ENCODE measurements around the gene TTC21B.

Gene TTC21B

DNA sequence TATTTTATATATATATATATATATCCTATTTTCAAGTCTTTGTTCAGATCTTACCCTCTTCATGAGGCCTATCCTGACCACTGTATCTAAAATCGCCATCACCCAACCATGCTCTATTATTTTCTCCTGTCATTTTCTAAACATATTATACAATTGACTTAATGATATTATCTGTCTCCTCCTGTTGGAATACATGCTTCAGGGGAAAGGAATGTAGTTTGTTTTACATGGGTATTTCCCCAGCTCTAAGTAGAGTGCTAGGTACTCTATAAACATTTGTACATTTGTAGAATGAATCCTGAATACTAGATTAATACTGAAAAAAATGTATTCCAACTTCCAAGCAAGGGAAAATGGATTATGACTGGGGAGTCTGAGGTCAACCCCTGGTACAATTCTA lies 26.2 kb downstream of the TTC21B start:
- in situ Hi-C loops (cut with MboI; ENCODE audit: low sequenced_read_pairs), result no loop called here

- in situ Hi-C loops (cut with MboI; ENCODE audit: low sequenced_read_pairs), result no loop called here
Observed at GRCh38 chr2:165924946-165925345, 28.6 kb downstream of the TTC21B start.

DNA sequence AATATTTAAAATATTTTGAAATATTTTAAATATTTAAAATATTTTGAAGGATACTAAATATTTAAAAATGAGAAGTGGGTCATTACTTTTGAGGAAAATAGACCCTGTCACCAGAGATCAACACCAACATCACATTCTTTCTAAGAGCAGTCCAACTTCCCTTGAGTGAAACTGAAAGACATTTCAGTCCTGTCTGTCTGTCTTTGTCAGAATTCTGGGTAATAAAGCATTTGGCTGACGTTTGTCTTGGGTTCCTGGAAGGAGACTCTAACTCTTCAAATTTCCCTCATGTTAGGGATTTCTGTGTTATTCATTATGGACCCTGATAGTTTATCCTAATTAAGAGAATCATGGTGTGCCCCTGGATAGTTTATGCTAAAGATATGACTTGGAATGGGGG lies 32.8 kb downstream of the TTC21B start:
- in situ Hi-C loops (cut with MboI; ENCODE audit: low sequenced_read_pairs), result no loop called here

DNA sequence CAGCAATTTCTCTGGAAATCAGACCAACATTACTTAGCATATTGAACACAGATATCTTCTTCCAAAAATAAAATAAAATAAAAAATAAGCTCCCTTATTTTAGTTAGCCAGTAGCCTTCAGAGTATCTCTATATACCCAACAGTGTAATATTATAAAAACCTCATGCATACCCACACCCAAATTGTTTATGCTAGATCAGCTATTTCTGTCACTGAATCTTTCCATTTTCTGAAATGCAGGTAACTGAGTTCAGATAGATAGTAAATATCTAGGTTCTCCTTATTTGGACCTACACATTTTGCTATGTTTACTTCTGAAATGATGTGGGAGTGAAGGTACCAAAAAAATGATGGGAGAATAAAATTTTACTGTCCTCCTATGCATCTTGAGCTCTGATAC lies 39.9 kb downstream of the TTC21B start:
- in situ Hi-C loops (cut with MboI; ENCODE audit: low sequenced_read_pairs), result no loop called here

DNA sequence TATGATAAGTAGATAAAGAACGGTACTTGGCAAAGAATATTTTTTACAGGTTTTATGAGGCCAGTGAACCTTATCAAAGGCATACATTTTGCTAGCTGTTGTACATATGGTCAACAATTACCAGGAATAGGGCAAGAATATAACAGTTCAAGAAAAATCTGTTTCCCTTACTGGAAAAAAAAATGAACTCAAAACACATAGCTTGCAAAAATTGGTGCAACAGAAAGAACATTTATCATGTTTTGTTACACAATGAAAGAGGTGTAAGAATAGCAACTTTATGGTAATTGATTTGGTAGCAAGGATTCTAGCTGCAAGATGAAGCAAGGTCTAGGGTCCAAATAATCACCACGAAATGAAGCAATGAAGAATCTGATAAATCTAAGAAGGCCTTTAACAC lies 41.6 kb downstream of the TTC21B start:
- in situ Hi-C loops (cut with MboI; ENCODE audit: low sequenced_read_pairs), result no loop called here

DNA sequence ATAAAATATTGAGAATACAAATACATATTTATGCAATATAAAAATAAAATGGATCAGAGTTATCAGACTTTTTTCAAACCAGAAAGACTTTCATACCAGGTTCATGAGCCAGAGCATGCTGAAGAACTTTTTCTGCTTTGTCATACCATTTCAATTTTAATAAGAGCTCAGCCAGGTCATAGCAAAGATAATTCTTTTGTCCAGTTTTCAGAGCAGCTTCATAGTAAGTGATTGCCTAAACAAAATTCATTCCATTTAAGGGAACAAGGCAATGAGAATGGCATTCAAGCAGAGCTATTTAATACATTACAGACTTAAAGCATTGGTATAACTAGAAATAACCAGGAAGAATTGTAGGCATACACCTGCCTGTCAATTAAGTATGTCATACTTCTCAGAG lies 42.3 kb downstream of the TTC21B start:
- in situ Hi-C loops (cut with MboI; ENCODE audit: low sequenced_read_pairs), result no loop called here

- in situ Hi-C loops (cut with MboI; ENCODE audit: low sequenced_read_pairs), result no loop called here
Observed at GRCh38 chr2:165909466-165909865, 44.1 kb downstream of the TTC21B start.

GRCh38 chr2:165905854-165906253 lies 47.7 kb downstream of the TTC21B start:
- in situ Hi-C loops (cut with MboI; ENCODE audit: low sequenced_read_pairs), result no loop called here

DNA sequence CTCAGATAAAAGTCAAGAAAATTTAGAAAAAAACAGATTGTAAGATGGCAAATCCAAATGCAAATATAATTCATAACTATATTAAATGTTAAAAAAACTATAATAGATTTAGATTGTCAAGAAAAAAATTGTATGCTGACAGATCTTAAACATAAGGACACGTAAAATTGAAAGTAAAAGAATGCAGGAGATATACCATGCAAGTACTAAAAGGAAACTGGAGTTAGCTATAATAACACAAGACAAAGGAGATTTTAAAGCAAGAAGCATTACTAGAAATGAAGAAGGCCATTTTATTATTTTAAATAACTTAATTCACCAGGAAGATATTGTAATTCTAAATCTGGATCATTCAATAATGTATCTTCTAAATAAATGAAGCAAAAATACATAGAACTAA lies 48.3 kb downstream of the TTC21B start:
- in situ Hi-C loops (cut with MboI; ENCODE audit: low sequenced_read_pairs), result no loop called here

- in situ Hi-C loops (cut with MboI; ENCODE audit: low sequenced_read_pairs), result no loop called here
Observed at GRCh38 chr2:165904432-165904831, 49.1 kb downstream of the TTC21B start.

DNA sequence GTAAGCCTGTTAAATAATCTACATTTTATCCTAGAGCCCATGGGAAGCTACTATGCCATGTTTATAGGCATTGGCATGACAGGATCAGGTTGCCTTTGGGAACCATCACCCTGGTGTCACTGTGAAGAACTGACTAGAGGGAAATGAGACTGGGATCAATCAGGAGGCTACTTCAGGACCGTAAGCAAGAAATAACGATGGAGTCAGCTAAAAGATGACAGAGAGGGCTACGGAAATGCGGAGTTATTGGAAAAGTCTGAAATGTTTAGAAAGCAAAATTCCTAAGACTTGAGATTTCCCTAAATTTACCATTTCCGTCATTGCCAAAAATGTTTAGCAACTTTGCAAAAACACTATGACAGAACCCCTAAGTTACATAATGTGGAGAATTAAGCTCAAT lies 50.2 kb downstream of the TTC21B start:
- in situ Hi-C loops (cut with MboI; ENCODE audit: low sequenced_read_pairs), result no loop called here

DNA sequence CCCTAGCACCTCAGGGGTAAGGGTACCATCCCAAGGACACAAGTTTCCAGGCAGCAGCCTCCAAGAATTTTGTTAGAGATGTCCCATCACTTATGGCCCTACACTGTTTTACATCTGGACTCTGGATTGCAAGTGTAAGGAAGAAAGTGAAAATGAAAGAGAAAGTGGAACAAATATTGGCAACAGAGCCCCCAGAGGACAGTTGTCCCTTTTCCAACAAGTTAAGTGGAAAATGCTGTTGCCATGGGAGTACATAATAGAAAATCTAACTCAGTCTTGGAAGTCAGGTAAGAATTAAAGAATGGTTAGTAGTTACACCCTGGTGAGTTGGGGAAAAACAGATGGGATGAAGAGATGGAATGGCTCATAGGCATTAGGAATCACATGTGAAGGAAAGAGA lies 50.6 kb downstream of the TTC21B start:
- in situ Hi-C loops (cut with MboI; ENCODE audit: low sequenced_read_pairs), result no loop called here

DNA sequence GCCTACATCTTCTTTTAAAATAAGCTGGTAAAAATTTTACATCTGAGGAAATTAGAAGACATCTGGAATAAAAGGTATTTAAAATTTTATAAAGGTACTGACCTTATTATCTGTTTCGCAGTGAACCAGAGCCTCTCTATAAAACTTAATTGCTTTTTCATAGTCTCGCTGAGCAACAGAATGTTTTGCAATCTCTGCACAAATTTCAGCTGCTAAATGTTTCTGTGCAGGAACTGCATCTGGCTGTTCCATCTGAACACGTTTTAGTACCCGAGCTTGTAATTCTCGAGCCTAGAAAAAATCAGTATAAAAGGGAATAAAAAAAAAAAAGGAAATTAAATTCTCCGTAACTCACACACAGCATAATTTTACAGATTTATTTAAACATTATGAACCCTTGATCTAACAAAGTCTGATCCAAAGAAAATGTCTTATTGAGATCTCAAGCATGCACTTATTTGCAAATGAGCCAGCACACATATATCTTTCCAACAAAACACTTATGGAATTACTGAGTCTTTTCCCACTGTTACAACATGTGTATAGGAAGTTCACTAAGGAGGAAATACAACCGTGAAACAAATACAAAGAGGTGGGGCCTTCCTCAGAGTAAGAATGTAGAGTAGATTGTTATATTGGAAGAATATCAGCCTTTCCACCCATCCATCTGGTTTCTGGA lies 51.8 kb downstream of the TTC21B start:
- in situ Hi-C loops (cut with MboI; ENCODE audit: low sequenced_read_pairs), result no loop called here

DNA sequence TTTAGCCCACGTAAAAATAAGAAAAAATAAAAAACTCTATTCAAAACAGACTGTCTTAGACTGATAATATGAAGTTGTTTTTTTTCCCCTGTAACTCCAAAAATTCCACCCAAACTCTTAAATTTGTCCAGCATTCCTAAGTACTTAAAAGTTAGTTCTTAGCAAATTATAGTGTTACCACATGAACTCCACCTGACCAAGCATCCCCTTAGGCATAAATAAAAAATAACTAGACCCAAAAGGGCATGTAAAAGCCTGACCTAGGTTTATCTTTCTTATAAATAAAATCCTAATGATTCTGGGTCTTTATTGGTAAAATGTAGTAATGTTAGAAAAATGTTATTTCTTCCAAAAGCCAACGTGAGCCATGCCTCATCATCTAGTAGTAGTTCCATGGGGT lies 54.3 kb downstream of the TTC21B start:
- in situ Hi-C loops (cut with MboI; ENCODE audit: low sequenced_read_pairs), result no loop called here

- in situ Hi-C loops (cut with MboI; ENCODE audit: low sequenced_read_pairs), result no loop called here
Observed at GRCh38 chr2:165898381-165898780, 55.2 kb downstream of the TTC21B start.

DNA sequence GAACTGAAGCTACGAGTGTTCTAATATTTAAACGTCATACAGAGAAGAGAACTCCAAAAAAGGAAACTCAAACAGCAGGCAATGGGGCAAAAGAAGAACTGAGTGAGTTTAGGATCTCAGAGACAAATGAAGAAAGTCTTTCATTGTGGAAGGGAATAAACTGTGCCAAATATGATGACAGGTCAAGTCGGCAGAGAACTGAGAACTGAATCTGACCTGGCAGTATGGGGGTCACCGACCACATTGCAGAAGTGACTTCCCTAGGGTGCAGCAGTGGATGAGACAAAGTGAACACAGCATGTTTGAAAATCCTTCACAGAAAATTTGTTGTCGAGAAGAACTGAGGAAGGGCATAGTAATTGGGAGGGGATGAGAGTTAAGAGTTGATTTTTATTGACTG lies 55.9 kb downstream of the TTC21B start:
- in situ Hi-C loops (cut with MboI; ENCODE audit: low sequenced_read_pairs), result no loop called here

DNA sequence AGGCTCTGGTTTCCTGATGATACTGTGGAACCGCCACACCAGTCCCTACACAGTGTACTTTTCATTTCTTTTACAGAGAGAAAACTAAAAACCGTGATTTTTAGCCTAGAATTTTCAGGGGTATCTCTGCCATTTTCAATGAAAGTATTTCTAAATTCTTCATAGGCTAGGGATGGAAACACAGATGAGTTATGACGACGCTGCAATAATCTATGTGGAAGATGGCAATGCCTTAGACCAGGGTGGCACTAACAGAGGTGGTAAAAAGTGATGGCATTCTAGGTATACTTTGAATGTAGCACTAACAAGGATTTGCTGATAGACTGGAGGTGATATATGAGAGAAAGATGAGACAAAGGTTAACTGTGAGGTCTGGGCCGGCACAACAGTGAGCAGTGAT lies 56.5 kb downstream of the TTC21B start:
- in situ Hi-C loops (cut with MboI; ENCODE audit: low sequenced_read_pairs), result no loop called here

- in situ Hi-C loops (cut with MboI; ENCODE audit: low sequenced_read_pairs), result no loop called here
Observed at GRCh38 chr2:165895974-165896373, 57.6 kb downstream of the TTC21B start.

- in situ Hi-C loops (cut with MboI; ENCODE audit: low sequenced_read_pairs), result no loop called here
Observed at GRCh38 chr2:165893556-165893955, 60.0 kb downstream of the TTC21B start.

DNA sequence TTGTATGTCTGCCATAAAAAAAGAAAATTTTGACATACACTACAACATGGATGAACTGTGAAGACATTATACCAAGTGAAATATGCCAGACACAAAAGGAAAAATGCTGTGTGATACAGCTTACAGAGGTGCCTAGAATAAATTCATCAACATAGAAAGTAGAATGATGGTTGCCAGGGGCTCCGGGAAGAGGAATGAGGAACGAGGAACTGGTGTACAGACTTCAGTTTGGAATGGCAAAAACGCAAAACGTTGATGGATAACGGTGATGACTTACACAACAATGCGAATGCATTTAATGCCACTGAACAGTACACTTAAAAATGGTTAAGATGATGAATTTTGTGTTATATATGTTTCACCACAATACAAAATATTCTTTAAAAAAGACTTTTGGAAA lies 61.0 kb downstream of the TTC21B start:
- in situ Hi-C loops (cut with MboI; ENCODE audit: low sequenced_read_pairs), result no loop called here

DNA sequence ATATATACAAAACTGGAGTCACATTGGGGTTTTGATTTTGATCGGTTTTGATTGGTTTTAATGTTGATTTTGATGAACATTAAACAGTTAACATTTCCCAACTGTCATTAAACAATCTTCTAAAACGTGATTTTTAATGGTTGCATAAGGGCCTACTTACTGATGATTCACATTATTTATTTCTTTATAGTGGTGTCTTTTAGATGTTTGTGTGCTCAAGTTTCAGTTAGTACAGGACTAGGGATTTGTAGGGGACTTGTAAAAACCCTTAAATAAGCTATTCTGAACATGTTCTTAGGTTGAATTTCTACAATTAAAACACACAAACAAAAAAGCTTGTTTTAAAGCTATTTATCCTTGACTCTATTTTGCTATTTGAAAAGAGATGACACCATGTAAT lies 61.6 kb downstream of the TTC21B start:
- in situ Hi-C loops (cut with MboI; ENCODE audit: low sequenced_read_pairs), result no loop called here

GRCh38 chr2:165891345-165891744 lies 62.2 kb downstream of the TTC21B start:
- in situ Hi-C loops (cut with MboI; ENCODE audit: low sequenced_read_pairs), result no loop called here

DNA sequence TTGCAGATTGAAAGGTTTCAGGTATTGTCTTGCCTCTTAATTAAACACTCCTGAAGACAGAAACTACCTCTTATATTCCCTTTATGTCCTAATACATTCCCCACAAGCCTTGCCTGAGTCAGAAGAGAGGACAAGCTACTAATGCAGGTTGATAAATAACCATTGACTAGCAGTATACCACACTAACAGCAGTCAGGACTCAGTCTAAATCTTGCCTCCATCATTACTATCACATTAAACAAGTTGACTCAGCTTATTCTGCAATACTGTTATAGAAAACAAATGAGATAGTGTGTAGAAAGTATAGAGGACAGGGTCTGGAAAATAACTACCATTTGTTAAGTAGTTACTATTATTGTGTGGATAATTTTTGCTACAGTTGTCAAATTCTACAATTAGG lies 63.8 kb downstream of the TTC21B start:
- in situ Hi-C loops (cut with MboI; ENCODE audit: low sequenced_read_pairs), result no loop called here
